ENCODE measurements around the gene SHISA9. TPM values are rescaled to one million over a fixed set of nuclear protein-coding genes. Genes with fewer than 3 reads are reported as not detected.
A peak's percentile ranks its signal among the peaks of the same experiment; 100 is the strongest.

The SHISA9 gene
- total RNA-seq, 4 donors from 2014 or later = 0.19 TPM; not detected in 3

- TF ChIP-seq POLR2A (IDR thresholded peaks at IDR 0.05) = no peak
- TF ChIP-seq, protein P1, sequence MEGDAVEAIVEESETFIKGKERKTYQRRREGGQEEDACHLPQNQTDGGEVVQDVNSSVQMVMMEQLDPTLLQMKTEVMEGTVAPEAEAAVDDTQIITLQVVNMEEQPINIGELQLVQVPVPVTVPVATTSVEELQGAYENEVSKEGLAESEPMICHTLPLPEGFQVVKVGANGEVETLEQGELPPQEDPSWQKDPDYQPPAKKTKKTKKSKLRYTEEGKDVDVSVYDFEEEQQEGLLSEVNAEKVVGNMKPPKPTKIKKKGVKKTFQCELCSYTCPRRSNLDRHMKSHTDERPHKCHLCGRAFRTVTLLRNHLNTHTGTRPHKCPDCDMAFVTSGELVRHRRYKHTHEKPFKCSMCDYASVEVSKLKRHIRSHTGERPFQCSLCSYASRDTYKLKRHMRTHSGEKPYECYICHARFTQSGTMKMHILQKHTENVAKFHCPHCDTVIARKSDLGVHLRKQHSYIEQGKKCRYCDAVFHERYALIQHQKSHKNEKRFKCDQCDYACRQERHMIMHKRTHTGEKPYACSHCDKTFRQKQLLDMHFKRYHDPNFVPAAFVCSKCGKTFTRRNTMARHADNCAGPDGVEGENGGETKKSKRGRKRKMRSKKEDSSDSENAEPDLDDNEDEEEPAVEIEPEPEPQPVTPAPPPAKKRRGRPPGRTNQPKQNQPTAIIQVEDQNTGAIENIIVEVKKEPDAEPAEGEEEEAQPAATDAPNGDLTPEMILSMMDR (IDR thresholded peaks at IDR 0.05) = no peak
- DNase-seq = no peak
- Histone ChIP-seq H3K27ac (no peak overlapping the region), H3K27me3 (peaks cover 4 to 91% (median 23%) of the 10 kb centered on the region in 4 donors), H3K36me3 (no peaks in the 10 kb centered on the region), H3K9me3 (no peaks in the 10 kb centered on the region), H3K4me3 (peak overlapping the region in 2 of 4 donors; percentile 30 to 34), H3K4me1 (peaks cover 5 to 34% (median 21%) of the 10 kb centered on the region in 3 donors)
- 3 to 8% methylated on average over 5 to 8 of the region's 34 CpGs for WGBS, 2 donors
- intact Hi-C loops (cut with DNase I) = no loop called here
These were observed 198 bp upstream of the SHISA9 start for GRCh38 chr16:12901204-12901596.

DNA sequence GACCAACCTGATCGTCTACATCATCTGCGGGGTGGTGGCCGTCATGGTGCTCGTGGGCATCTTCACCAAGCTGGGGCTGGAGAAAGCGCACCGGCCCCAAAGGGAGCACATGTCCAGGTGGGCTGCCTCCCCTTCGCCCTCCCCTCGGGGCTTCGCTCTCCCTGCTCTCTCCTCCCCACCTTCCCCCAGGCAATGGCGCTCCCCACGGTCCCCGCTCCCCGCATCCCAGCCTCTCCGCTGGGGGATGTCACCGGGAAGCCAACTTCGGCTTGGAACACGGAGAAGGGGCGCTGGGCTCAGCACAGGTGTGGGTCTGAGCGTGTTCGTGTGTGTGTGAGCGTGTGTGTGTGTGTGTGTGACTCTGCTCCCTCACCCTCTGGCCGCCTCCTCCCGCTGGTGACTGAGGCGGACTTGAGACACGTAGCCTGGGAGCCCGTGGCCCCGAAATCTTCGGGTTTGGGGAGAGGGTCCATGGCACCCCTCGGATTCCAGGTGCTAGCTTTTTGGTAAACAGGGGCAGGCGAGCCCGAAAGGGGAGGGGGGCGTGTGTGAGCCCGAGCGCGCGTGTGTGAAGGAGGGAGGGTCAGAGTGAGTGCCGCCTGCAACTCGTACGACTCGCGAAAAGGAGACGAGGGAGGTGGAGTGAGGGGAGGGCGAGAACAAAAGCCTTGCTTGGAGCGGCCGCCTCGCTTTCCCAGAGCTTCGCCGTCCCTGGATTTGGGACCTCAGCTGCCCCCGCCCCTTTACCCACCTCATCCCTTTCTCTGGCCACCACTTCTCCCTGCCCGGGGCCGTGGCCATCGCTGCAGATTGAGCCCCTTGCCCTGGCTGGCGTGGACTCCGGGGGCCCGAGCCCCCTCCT lies 1.3 kb downstream of the SHISA9 start:
- Histone ChIP-seq H3K4me1 (peaks cover 5 to 34% (median 21%) of the 10 kb centered on the region in 3 donors), H3K9me3 (no peaks in the 10 kb centered on the region), H3K36me3 (no peaks in the 10 kb centered on the region), H3K27ac (no peak overlapping the region), H3K27me3 (peaks cover 4 to 100% (median 23%) of the 10 kb centered on the region in 4 donors), H3K4me3 (peak overlapping the region in 3 of 4 donors; percentile 5 to 35 (median 30))
- 1 to 2% methylated on average over 22 to 28 of the region's 55 CpGs for WGBS, 2 donors
- intact Hi-C loops (cut with DNase I) = no loop called here
- TF ChIP-seq, protein P1 (IDR thresholded peaks at IDR 0.05) = no peak
- TF ChIP-seq POLR2A (IDR thresholded peaks at IDR 0.05) = no peak
- DNase-seq = no peak

GRCh38 chr16:12903407-12904328 lies 2.3 kb downstream of the SHISA9 start:
- no peaks in the 10 kb centered on the region for H3K9me3 ChIP-seq
- H3K36me3 ChIP-seq = no peaks in the 10 kb centered on the region
- H3K27ac ChIP-seq = no peak overlapping the region
- H3K4me1 ChIP-seq = peaks cover 5 to 34% (median 21%) of the 10 kb centered on the region in 3 donors
- WGBS, 2 donors = 9 to 17% methylated on average over 22 to 34 of the region's 38 CpGs
- intact Hi-C loops (cut with DNase I) = no loop called here
- H3K4me3 ChIP-seq = peak overlapping the region in 3 of 4 donors; percentile 5 to 35 (median 30)
- DNase-seq = no peak
- H3K27me3 ChIP-seq = peaks cover 4 to 100% (median 23%) of the 10 kb centered on the region in 4 donors
- TF ChIP-seq, protein P1 (IDR thresholded peaks at IDR 0.05) = no peak
- TF ChIP-seq POLR2A (IDR thresholded peaks at IDR 0.05) = no peak

DNA sequence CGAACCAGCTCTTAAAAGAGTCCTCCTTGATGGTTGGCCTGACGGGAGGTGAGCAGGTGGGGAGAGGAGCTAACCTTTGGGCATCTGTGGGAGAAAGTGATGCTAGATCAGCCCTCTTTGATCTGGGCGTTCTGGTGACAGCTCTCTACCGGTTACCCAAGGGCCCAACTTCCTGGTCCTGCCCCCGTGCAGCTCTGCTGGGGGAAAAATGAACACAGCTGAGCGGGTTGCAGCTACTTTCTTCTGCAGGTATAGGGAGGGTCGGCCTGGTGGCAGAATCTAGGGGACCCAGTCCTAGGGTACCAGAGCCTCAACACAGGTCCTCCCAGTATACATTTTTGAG lies 2.9 kb downstream of the SHISA9 start:
- H3K36me3 ChIP-seq = no peaks in the 10 kb centered on the region
- H3K27ac ChIP-seq = no peak overlapping the region
- no peak for DNase-seq
- H3K9me3 ChIP-seq = no peaks in the 10 kb centered on the region
- H3K4me3 ChIP-seq = no peak overlapping the region
- intact Hi-C loops (cut with DNase I) = no loop called here
- TF ChIP-seq POLR2A (IDR thresholded peaks at IDR 0.05) = no peak
- TF ChIP-seq, protein P1 (IDR thresholded peaks at IDR 0.05) = no peak
- peaks cover 4 to 97% (median 23%) of the 10 kb centered on the region in 4 donors for H3K27me3 ChIP-seq
- H3K4me1 ChIP-seq = peaks cover 5 to 34% (median 21%) of the 10 kb centered on the region in 3 donors
- 47 to 78% methylated on average over 2 to 4 of the region's 7 CpGs for WGBS, 2 donors
